HUDEP-2 (cell line): ENCODE results near the gene CBX8.
"Not testable (repeated sequence)": the region's sequence is repeated elsewhere in the genome, so short reads cannot be mapped to it uniquely, and the experiment has no call there.

Source experiments
- DNase-seq, 76 experiments: peaks; one replicate each; lab custom pipeline; 2025; ENCODE audit not compliant: unreplicated experiment in 76 of 76; lab: John Stamatoyannopoulos, UW

The CBX8 gene

DNA sequence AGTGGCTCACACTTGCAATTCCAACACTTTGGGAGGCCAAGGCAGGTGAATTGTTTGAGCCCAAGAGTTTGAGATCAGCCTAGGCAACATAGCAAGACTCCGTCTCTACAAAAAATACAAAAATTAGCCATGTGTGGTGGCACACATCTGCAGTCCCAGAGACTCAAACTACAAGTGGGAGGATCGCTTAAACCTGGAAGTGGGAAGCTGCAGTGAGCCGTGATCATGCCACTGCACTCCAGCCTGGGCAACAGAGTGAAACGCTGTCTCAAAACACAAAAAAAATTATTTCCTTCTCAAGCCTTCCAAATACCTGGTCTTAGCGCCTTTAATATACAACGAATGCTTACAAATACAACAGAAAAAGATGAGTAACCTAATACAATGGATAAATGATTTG lies 38.6 kb downstream of the CBX8 start:
- no peak for DNase-seq

DNA sequence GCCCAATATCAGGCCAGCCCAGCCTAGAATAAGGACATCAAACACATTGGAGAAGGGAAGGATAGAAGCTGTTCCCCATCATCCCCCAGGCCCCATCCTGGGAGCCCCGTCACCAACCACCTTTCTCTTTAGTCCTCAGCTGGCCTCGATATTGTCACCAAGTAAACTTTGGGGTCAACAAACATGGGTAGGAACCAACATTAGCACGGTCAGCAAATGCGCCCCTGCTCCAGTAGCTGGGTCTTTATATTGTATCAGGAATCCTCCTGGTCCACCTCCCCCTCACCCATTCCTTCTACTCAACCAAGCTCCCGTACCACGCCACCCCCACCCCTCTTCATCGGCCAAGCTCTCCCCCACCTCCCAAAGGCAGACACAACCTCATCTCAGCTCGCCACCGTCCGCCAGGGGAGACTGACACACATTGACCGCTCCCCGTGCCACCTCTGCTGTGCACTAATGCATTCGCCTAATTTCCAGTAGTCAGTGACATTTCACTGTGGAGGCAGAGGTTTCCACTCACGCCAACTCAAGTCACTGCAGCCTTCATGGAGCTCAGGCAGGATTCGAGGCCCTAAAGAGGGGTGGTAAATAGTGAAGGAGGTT lies 39.6 kb downstream of the CBX8 start:
- no peak for DNase-seq

DNA sequence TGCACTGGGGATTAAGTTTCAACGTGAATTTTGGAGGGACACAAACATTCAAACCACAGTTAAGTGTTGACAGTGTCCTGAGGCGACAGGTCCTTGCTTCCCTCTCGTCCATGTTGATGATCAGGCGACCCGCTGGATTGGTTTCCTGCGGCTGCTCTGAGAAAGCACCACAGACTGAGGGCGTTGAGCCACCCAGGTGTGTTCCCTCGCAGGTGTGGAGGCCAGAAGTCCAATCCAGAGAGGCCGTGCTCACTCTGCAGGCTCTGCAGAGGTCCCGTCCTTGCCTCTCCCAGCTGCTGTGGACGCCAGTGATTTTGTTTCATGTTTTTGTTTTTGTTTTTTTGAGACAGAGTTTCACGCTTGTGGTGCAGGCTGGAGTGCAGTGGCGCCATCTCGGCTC lies 41.3 kb downstream of the CBX8 start:
- no peak for DNase-seq

DNA sequence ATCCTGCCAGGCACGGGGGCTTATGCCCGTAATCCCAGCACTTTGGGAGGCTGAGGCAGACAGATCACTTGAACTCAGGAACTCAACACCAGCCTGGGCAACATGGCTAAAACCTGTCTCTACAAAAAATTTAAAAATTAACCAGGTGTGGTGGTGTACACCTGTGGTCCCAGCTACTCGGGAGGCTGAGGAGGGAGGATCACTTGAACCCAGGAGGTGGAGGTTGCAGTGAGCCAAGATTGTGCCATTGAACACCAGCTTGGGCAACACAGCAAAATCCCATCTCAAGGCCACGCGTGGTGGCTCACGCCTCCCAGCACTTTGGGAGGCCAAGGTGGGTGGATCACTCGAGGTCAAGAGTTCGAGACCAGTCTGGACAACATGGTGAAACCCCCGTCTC lies 42.0 kb downstream of the CBX8 start:
- not testable (repeated sequence) for DNase-seq

DNA sequence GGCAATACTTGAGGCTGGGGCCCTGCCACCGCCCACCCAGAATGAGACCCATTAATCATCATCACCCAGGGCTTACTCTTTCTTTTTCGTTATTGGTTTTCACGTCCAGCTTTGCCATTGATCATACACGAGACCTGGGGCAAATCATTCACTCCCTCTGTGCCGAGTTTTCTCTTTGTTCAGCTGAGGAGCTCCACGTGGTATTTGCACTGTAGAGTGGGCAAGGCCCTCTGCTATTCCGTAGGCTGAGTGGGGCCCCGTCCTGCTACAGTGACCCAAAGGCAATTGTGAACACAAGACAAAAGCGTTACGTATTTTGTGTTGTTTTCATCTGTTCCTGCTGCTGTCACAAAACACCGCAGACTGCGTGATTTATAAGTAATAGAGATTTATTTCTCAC lies 42.5 kb downstream of the CBX8 start:
- no peak for DNase-seq

DNA sequence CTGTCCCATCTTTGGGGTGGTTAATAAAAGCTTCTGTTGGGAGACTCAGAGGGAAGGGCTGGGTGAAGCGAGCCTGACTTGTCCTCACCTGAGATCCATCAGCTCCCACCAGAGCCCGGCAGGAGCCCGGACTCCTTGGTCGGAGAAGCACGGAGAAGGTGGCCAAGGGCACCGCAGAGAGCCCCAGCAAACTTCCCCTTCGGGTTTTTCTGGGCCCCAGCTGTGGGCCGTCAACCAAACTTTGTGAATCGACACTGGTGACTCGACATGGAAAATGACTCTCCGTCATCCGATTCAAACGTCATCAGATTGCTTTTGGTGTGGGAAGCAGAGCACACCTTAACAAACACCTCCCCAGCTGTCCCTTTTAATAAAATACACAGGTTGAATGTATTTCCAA lies 44.7 kb downstream of the CBX8 start:
- no peak for DNase-seq

DNA sequence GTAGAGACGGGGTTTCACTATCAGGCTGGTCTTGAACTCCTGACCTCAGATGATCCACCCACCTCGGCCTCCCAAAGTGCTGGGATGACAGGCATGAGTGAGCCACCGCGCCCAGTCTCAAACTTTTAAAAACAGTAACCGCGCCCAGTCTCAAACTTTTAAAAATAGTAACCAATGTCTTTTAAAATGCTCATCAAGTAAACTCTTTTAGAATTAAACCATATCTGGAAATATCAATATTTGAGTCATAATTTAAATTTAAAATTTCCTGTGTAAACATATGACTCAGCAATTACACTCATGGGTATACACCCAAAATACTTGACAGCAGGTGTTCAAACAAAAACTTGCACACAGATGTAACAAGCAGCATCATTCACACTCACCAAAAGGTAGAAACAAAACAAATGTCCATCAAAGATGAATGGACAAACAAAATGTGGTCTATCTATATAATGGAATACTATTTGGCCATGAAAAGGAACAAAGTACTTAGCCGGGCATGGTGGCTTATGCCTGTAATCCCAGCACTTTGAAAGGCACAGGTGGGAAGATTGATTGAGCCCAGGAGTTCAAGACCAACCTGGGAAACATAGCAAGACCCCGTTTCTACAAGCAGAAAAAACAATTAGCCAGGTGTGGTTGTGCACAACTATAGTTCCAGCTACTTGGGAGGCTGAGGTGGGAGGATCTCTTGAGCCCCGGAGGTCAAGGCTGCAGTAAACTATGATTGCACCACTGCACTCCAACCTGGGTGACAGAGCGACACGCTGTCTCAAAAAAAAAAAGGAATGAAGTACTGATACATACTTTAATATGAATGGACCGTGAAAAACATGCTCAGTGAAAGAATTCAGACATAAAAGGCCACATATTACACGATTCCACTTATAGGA lies 46.0 kb downstream of the CBX8 start:
- DNase-seq, result no peak

DNA sequence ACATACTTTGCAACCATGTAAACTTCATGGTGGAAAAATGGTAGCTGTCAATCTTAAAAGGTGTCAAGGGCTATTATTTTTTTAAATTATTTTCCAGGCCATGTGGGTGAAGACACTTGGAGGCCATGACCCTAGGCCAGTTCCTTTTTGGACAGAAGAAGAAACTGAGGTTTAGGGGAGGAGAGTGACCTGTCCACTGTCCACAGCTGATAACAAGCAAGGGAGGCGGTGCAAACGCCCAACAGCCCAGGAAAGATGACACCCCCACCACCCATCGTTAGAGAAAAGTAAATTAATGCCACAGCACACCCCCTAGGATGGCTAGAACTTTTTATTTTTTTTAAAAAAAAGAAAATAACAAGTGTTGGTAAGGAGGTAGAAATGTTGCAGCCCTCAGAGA lies 46.9 kb downstream of the CBX8 start:
- DNase-seq, result no peak

DNA sequence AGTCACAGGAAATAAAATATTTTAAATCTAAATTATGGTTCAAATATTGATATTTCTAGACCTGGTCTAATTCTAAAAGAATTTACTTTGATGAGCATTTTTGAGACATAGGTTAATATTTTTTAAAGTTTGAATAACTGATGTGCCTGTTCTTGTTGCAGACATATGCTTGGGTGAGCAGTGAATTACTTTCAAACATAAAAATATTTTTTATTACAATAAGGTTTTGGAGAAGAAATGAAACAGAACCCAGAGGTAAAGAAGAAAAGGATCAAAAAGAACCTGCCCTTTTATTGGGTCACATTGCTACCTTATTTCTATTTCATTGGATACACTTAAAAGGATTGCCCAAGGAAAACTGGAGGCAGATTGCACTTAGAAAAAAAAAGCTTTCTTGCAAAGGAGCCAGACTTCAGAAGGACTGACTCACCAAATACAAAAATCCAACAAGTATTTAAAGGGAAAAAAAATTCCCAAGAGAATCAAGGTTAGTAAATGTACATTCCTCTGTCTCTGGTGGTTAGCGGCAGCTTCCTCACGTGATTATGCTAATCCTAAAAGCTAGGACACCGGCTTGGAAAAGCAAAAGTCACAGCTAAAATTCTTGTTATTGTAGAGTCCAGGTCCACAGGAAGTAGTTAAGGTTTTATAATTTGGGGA lies 47.6 kb downstream of the CBX8 start:
- DNase-seq, result no peak

DNA sequence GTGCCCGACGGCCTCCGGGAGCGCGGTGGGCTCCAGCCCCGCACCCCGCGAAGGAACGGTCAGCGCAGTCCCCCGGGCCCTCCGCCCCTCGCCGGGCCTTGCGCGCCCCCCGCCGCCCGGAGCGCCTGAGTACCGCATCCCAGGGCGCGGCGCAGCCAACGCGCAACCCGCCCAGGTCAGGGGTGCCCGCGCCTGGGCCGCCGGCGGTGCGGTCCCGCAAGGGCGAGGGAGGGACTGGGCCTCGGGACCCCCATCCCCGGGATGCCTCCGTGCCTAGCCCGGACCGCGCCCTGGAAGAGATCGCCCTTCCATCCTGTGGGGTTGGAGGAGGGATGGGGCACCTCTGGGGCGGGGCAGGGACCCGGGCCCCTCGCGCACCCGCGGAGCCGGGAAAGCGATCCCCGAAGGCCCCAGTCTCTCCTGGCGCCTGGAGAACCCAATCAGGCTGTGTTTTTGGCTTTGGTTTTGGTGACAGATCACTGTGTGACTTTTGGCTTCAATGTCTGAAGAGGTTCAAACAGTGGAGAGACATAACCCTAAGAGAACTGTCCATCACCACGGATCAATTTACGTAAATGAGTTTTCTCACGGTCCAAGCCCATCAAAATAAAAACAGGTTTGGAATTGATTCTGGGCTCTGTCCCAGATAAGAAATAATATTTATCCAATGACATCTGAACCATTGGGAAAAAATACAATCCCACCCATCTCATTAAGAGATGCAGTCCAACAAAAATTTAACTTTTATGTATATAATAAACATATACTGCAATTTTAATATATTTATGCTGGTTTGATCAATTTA lies 48.4 kb downstream of the CBX8 start:
- no peak for DNase-seq

DNA sequence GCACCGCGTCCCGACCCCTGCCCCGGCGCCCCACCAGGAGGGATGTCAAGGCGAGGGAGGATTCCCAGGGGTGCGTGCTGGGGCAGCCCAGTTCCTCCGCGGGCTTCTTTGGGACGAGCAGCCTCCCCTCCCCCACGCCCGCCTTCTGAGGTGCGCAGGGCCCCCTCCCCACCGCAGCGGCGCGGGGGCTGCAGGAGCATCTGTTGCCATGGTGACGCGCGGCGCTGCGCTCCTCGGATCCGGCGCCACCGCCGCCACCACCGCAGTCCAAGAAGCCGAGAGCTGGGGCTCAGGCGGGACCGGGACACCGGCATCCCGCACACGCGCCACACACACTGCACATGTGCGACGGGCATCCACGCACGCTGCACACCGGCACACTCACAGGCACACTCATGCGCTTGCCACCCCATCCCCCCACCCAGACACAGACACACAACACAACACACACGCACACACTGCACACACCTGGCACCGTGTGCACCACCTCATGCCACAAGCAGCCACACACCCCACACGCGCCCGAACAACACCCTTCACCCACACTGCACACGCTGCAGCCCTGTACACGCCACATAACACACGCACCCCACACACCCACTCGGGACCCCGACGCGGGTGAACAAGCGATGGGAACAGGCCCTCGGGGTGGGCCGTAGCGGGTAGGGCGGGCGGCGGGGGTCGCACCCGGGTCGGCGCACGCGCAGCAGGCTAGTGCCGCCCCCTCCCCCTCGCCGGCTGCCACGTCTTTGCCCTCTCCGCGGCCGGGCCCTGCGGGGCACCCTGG lies 49.2 kb downstream of the CBX8 start:
- no peak for DNase-seq

DNA sequence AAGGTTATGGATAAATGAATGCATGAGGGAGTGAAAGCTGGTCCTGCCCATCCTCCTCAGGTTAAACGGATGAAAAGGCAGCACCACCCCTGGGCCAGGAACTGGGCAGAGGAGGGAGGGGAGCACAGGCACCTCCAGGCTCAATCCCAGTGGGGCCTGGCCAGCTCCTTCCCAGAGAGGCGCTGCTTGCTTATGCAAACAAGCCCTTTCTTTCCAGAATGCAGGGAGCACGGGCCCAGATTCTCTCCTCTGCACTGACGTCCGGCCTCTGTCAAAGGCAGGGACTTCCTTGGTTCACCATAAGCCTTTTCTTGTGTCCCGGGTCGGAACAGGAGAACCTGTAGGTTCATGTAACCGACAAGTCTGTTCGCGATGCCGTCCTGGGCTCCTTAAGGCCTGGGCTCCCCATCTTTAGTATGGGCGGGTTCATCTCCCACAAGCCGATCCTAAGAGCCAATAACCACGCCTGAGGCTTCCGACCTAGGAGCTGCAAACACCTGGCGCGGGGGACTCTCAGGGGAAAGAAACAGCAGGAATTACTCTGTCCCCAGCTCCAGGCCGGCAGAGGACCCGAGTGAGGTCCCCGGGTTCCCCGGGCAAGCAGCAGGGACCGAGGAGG lies 49.9 kb downstream of the CBX8 start:
- no peak for DNase-seq

DNA sequence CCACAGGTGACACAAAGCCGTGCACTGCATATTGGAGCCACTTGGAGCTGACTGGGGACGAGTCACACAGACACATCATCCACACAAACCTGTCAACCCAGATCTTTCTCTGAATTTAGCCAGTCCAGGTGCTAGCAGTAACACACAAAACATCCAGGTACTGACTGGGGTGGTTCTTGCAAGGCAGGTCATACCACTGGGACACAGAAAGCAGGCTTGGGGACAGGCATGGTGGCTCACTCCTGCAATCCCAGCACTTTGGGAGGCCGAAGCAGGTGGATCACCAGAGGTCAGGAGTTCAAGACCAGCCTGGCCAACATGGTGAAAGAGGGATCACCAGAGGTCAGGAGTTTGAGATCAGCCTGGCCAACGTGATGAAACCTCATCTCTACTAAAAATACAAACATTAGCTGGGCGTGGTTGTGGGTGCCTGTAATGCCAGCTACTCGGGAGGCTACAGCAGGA lies 51.2 kb downstream of the CBX8 start:
- DNase-seq, result no peak

DNA sequence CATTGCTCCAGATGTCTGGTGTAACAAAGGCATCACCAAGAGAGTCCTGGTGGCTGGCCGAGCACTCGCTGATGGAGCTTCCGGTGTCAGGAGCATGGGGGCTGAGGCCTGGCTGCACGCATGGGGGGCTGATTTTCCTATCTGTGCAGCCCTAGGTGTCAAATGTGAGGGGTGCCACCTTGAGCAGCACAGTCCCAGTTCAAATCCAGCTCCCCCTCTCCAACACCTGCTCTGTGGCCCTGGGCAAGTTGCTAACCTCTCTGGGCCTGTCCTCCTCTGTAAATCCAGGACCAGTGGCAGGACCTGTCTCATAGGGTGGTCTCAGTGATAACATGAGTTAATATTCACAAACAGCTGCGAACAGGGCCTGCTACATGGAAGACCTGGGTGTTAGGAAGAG lies 53.3 kb downstream of the CBX8 start:
- no peak for DNase-seq

DNA sequence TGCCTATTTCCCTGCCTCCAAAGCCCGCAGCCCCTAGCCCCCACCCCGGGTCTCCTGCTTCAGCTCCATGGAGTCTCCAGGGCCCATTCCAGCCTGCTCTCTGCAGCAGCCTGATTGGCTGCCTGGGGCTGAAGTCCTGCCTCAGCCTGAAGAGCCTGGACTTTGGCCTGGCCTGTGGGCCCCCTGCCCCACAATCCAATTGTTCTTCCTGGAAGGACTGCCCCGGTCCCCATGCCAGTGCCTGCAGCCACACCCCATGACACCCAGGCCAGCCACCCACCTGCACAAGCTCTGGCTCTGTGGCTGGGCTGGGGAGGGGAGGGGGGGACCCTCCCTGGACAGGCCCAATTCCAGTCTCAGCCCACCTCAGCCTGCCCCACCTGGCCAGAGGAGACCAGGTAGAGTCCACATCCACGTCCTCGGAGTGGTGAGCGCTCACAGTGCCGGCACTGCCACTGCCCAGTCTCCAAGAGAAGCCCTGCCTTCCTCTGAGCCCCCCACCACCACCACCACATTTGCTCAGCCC lies 53.9 kb downstream of the CBX8 start:
- no peak for DNase-seq

DNA sequence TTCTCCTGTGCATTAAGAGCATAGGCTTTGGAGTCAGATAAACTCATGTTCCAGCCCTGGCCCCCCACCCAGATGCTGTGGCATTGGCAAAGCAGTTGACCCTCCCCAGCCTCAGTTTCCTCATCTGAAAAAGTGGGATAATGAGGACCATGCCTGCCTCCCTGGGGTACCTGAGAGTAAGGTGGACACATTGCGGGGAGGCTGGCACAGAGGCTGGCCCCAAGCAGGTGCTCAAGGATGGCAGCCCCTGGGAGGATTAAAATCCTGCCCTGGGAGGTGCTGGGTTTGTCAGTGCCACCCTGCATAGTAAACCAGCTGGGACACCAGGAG lies 54.3 kb downstream of the CBX8 start:
- DNase-seq, result no peak
